A673 (cell line): ENCODE results near the gene LEF1.

Source experiments
- EZH2 ChIP-seq: fragments of 200-600 bp; sonication (generic); IDR thresholded peaks from 2 replicates; pipeline ENCODE4 v1.6.1; 2017; ENCODE audit warnings: borderline replicate concordance, low read depth, mild to moderate bottlenecking, mixed read lengths, antibody characterized with exemption, low read length; ENCODE audit not compliant: poor library complexity, severe bottlenecking
- TF ChIP-seq, protein P1 (sequence below): fragments of 300-800, 200-600 bp; sonication (generic); conservative IDR thresholded peaks from 2 replicates; pipeline ENCODE4 v1.5.1; 2017; ENCODE audit warnings: low read depth, mild to moderate bottlenecking, antibody characterized with exemption, low read length, moderate library complexity, mixed read lengths

DNA sequence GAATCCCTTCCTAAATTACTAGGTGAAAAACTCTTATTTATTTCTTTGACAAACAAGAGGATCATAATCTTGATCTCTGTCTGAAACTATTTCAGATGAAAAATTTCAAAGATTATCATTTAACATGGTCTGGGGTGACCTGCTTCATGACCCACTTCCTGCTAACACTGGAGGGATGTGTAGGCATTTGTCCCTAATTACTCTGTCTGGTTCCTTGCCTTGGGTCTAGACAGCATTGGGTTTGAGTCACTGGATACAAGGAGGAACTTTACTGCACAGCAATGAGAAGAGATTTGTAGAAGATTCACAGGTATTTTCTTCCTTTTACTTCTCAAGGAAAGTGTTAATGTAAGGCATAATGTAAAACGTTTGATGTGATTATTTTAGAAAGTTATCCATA is 67.9 kb downstream of the LEF1 start:
- TF ChIP-seq, protein P1, sequence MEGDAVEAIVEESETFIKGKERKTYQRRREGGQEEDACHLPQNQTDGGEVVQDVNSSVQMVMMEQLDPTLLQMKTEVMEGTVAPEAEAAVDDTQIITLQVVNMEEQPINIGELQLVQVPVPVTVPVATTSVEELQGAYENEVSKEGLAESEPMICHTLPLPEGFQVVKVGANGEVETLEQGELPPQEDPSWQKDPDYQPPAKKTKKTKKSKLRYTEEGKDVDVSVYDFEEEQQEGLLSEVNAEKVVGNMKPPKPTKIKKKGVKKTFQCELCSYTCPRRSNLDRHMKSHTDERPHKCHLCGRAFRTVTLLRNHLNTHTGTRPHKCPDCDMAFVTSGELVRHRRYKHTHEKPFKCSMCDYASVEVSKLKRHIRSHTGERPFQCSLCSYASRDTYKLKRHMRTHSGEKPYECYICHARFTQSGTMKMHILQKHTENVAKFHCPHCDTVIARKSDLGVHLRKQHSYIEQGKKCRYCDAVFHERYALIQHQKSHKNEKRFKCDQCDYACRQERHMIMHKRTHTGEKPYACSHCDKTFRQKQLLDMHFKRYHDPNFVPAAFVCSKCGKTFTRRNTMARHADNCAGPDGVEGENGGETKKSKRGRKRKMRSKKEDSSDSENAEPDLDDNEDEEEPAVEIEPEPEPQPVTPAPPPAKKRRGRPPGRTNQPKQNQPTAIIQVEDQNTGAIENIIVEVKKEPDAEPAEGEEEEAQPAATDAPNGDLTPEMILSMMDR = no peak
- no peak for TF ChIP-seq EZH2
